Loucy (cell line): ENCODE data around the gene SLC22A16.

ENCODE experiments used
- H2AFZ ChIP-seq: fragments of 200-600 bp; sonication (generic); 2 replicates; pipeline ENCODE4 v1.6.0; 2016; ENCODE audit warnings: antibody characterized with exemption, mild to moderate bottlenecking, low read length, moderate library complexity
- H3F3A ChIP-seq: fragments of 200-600 bp; 2 replicates; pipeline ENCODE4 v1.6.0; 2016; ENCODE audit warnings: antibody characterized with exemption, low read depth, mild to moderate bottlenecking
- H3K27me3 ChIP-seq: fragments of 200-600 bp; sonication (generic); 2 replicates; pipeline ENCODE4 v1.6.1; 2014; ENCODE audit warnings: low read length, mild to moderate bottlenecking; ENCODE audit not compliant: insufficient read depth, poor library complexity, severe bottlenecking
- H3K36me3 ChIP-seq: fragments of 200-600 bp; sonication (generic); 2 replicates; pipeline ENCODE4 v1.6.1; 2016; ENCODE audit warnings: low read length; ENCODE audit not compliant: insufficient read depth
- H3K4me1 ChIP-seq: fragments of 200-600 bp; sonication (generic); 2 replicates; pipeline ENCODE4 v1.5.1; 2014; ENCODE audit warnings: low read length, mild to moderate bottlenecking; ENCODE audit not compliant: insufficient read depth, poor library complexity, severe bottlenecking
- H3K4me2 ChIP-seq: fragments of 200-600 bp; sonication (generic); 2 replicates; pipeline ENCODE4 v1.6.0; 2014; ENCODE audit warnings: antibody characterized with exemption, low read length, low read depth, mild to moderate bottlenecking; ENCODE audit not compliant: poor library complexity, severe bottlenecking
- H3K4me3 ChIP-seq: fragments of 200-600 bp; sonication (generic); 2 replicates; pipeline ENCODE4 v1.5.1; 2014; ENCODE audit warnings: low read length, mild to moderate bottlenecking, mixed read lengths; ENCODE audit not compliant: poor library complexity, severe bottlenecking
- H3K79me2 ChIP-seq: fragments of 200-600 bp; sonication (generic); 2 replicates; pipeline ENCODE4 v1.6.1; 2014; ENCODE audit warnings: low read length; ENCODE audit not compliant: insufficient read depth
- H3K9ac ChIP-seq: fragments of 200-600 bp; sonication (generic); 2 replicates; pipeline ENCODE4 v1.6.0; 2014; ENCODE audit warnings: mild to moderate bottlenecking, low read depth, low read length, moderate library complexity; ENCODE audit not compliant: poor library complexity, severe bottlenecking
- H3K9me2 ChIP-seq: fragments of 200-600 bp; sonication (generic); replicated peaks from 2 replicates; pipeline ENCODE4 v1.6.1; 2016; ENCODE audit warnings: low read depth, low read length, mixed read lengths
- H3K9me3 ChIP-seq: fragments of 200-600 bp; sonication (generic); 2 replicates; pipeline ENCODE4 v1.6.1; 2014; ENCODE audit warnings: mild to moderate bottlenecking, antibody characterized with exemption, low read length, low read depth; ENCODE audit not compliant: insufficient read depth
- H4K20me1 ChIP-seq: fragments of 200-600 bp; sonication (generic); 2 replicates; pipeline ENCODE4 v1.6.0; 2014; ENCODE audit warnings: antibody characterized with exemption, low read length, mild to moderate bottlenecking; ENCODE audit not compliant: insufficient read depth, poor library complexity, severe bottlenecking
- CTCF ChIP-seq: fragments of 200-600 bp; sonication (generic); conservative IDR thresholded peaks from 2 replicates; pipeline ENCODE4 v1.5.1; 2014; ENCODE audit warnings: mild to moderate bottlenecking, antibody characterized with exemption, low read length
- EZH2phosphoT487 ChIP-seq: fragments of 200-600 bp; IDR thresholded peaks from 2 replicates; pipeline ENCODE4 v1.6.1; 2018; ENCODE audit warnings: antibody characterized with exemption, mild to moderate bottlenecking, moderate library complexity, borderline replicate concordance

Gene SLC22A16

GRCh38 chr6:110492584-110492983 lies 16.2 kb upstream of the SLC22A16 start:
- TF ChIP-seq CTCF (no peak), EZH2phosphoT487 (no peak)
- Histone ChIP-seq H3K9me2 (no peaks in the 10 kb centered on the region), H3K9me3 (no peaks in the 10 kb centered on the region), H3K4me1 (peaks cover 2% of the 10 kb centered on the region), H3K9ac (no peak overlapping the region), H3K4me2 (no peak overlapping the region), H3K4me3 (no peak overlapping the region), H3K27me3 (no peaks in the 10 kb centered on the region), H2AFZ (peak overlapping the region; percentile 59; the same call in 1 of the 2 replicates), H4K20me1 (no peaks in the 10 kb centered on the region), H3K79me2 (no peaks in the 10 kb centered on the region), H3K36me3 (no peaks in the 10 kb centered on the region), H3F3A (no peaks in the 10 kb centered on the region)

- no peaks in the 10 kb centered on the region for H3K27me3 ChIP-seq
- H3K4me2 ChIP-seq: no peak overlapping the region
- H3K4me1 ChIP-seq: peaks cover 2% of the 10 kb centered on the region
- no peak overlapping the region for H3K9ac ChIP-seq
- no peaks in the 10 kb centered on the region for H3F3A ChIP-seq
- H3K9me3 ChIP-seq: no peaks in the 10 kb centered on the region
- TF ChIP-seq EZH2phosphoT487 (no peak), CTCF (no peak)
- H3K9me2 ChIP-seq: no peaks in the 10 kb centered on the region
- no peak overlapping the region for H3K4me3 ChIP-seq
- H3K79me2 ChIP-seq: no peaks in the 10 kb centered on the region
- peak overlapping the region; percentile 59; the same call in 1 of the 2 replicates for H2AFZ ChIP-seq
- no peaks in the 10 kb centered on the region for H4K20me1 ChIP-seq
- no peaks in the 10 kb centered on the region for H3K36me3 ChIP-seq
These were observed 15.4 kb upstream of the SLC22A16 start for GRCh38 chr6:110491644-110492317.

- H3K4me1 ChIP-seq: peaks cover 2% of the 10 kb centered on the region
- no peaks in the 10 kb centered on the region for H3F3A ChIP-seq
- H3K27me3 ChIP-seq: no peaks in the 10 kb centered on the region
- no peaks in the 10 kb centered on the region for H3K79me2 ChIP-seq
- H3K9me3 ChIP-seq: no peaks in the 10 kb centered on the region
- no peaks in the 10 kb centered on the region for H4K20me1 ChIP-seq
- TF ChIP-seq EZH2phosphoT487 (no peak), CTCF (no peak)
- no peak overlapping the region for H3K4me2 ChIP-seq
- peak overlapping the region; percentile 59; the same call in 1 of the 2 replicates for H2AFZ ChIP-seq
- no peaks in the 10 kb centered on the region for H3K36me3 ChIP-seq
- H3K9ac ChIP-seq: no peak overlapping the region
- H3K9me2 ChIP-seq: no peaks in the 10 kb centered on the region
- no peak overlapping the region for H3K4me3 ChIP-seq
These were observed 14.9 kb upstream of the SLC22A16 start for GRCh38 chr6:110491299-110491643.
